HepG2 (cell line): ENCODE data around the gene EFHD2. TPM values are rescaled to one million over a fixed set of nuclear protein-coding genes. Genes with fewer than 3 reads are reported as not detected.
A peak's percentile ranks its signal among the peaks of the same experiment; 100 is the strongest.

Experiments used
- CHD4 ChIP-seq: fragments of 200-600 bp; sonication (generic); IDR thresholded peaks from 2 replicates; pipeline ENCODE4 v1.7.0; 2017; ENCODE audit warnings: mild to moderate bottlenecking, low read length, borderline replicate concordance
- KDM5B ChIP-seq: sonication (generic); formaldehyde crosslinking; IDR thresholded peaks from 2 replicates; pipeline ENCODE4 v1.4.0; 2020; ENCODE audit warnings: missing genetic modification reagents, mild to moderate bottlenecking, borderline replicate concordance
- LCORL ChIP-seq, 2 experiments: fragments of 450-650 bp in 1 of 2; sonication (generic) in 1 of 2; formaldehyde crosslinking in 1 of 2; IDR thresholded peaks; 2 replicates each; pipeline versions ENCODE4 v1.5.0 to v1.6.1; 2017 to 2020; ENCODE audit warnings: antibody characterized with exemption in 1 of 2, missing genetic modification reagents in 1 of 2
- MAZ ChIP-seq, 2 experiments: sonication (generic) in 1 of 2; formaldehyde crosslinking in 1 of 2; IDR thresholded peaks; 2 replicates each; pipeline versions ENCODE4 v1.5.0 to v1.6.1; 2012 to 2020; ENCODE audit warnings: low read depth in 2 of 2, mild to moderate bottlenecking in 2 of 2, borderline replicate concordance in 1 of 2, improper control_type of control experiment in 1 of 2, low read length in 1 of 2, missing genetic modification reagents in 1 of 2, moderate library complexity in 1 of 2
- NFYC ChIP-seq: IDR thresholded peaks from 2 replicates; pipeline ENCODE4 v1.6.1; 2016; ENCODE audit warnings: missing genetic modification reagents, missing compliant biosample characterization
- NR2F1 ChIP-seq, 2 experiments: fragments of 450-650 bp in 1 of 2; formaldehyde crosslinking in 1 of 2; IDR thresholded peaks; 2 replicates each; pipeline versions ENCODE4 v1.5.0 to v1.6.1; 2016 to 2020; ENCODE audit warnings: mild to moderate bottlenecking in 1 of 2, missing compliant biosample characterization in 1 of 2, missing genetic modification reagents in 1 of 2, moderate library complexity in 1 of 2
- RFX1 ChIP-seq: fragments of 450-650 bp; IDR thresholded peaks from 2 replicates; pipeline ENCODE4 v1.6.1; 2017
- SETDB1 ChIP-seq: sonication (generic); formaldehyde crosslinking; IDR thresholded peaks from 2 replicates; pipeline ENCODE4 v1.5.1; 2020; ENCODE audit warnings: missing genetic modification reagents, mild to moderate bottlenecking, borderline replicate concordance
- SMAD9 ChIP-seq: sonication (generic); formaldehyde crosslinking; IDR thresholded peaks from 2 replicates; pipeline ENCODE4 v1.5.1; 2020; ENCODE audit warnings: mild to moderate bottlenecking, missing genetic modification reagents
- SNAI1 ChIP-seq: sonication (generic); formaldehyde crosslinking; IDR thresholded peaks from 2 replicates; pipeline ENCODE4 v1.5.0; 2020; ENCODE audit warnings: mild to moderate bottlenecking, missing genetic modification reagents, borderline replicate concordance
- SRY ChIP-seq: sonication (generic); formaldehyde crosslinking; IDR thresholded peaks from 2 replicates; pipeline ENCODE4 v1.8.0; 2022; ENCODE audit warnings: mild to moderate bottlenecking, missing genetic modification reagents
- TERF1 ChIP-seq: sonication (generic); formaldehyde crosslinking; IDR thresholded peaks from 2 replicates; pipeline ENCODE4 v1.8.0; 2022; ENCODE audit warnings: mild to moderate bottlenecking, missing genetic modification reagents, moderate library complexity
- TSC22D2 ChIP-seq: sonication (generic); formaldehyde crosslinking; IDR thresholded peaks from 2 replicates; pipeline ENCODE4 v1.5.1; 2020; ENCODE audit warnings: missing genetic modification reagents, mild to moderate bottlenecking, borderline replicate concordance
- UBTF ChIP-seq: sonication (generic); formaldehyde crosslinking; IDR thresholded peaks from 2 replicates; pipeline ENCODE4 v1.4.0; 2020; ENCODE audit warnings: mild to moderate bottlenecking, missing genetic modification reagents
- ZFY ChIP-seq: sonication (generic); formaldehyde crosslinking; IDR thresholded peaks from 2 replicates; pipeline ENCODE4 v1.4.0; 2020; ENCODE audit warnings: missing genetic modification reagents
- ZNF343 ChIP-seq: sonication (generic); formaldehyde crosslinking; IDR thresholded peaks from 2 replicates; pipeline ENCODE4 v1.4.0; 2020; ENCODE audit warnings: mild to moderate bottlenecking, missing genetic modification reagents
- ZNF414 ChIP-seq: sonication (generic); formaldehyde crosslinking; IDR thresholded peaks from 2 replicates; pipeline ENCODE4 v1.5.0; 2020; ENCODE audit warnings: missing genetic modification reagents
- ZNF549 ChIP-seq: sonication (generic); formaldehyde crosslinking; IDR thresholded peaks from 2 replicates; pipeline ENCODE4 v1.5.0; 2020; ENCODE audit warnings: missing genetic modification reagents
- ZNF619 ChIP-seq: sonication (generic); formaldehyde crosslinking; IDR thresholded peaks from 2 replicates; pipeline ENCODE4 v1.4.0; 2020; ENCODE audit warnings: mild to moderate bottlenecking, missing genetic modification reagents
- ZNF720 ChIP-seq: sonication (generic); formaldehyde crosslinking; IDR thresholded peaks from 2 replicates; pipeline ENCODE4 v1.4.0; 2020; ENCODE audit warnings: missing genetic modification reagents
- polyA plus RNA-seq, 8 experiments: library from polyadenylated mRNA; depleted of rRNA in 3 of 8; stranded (reverse) in 7 of 8; unstranded in 1 of 8; fragments of >200 nt; fragmentation: Illumina TruSeq in 4 of 8; extraction: Trizol in 4 of 8; gene quantifications; 2 replicates each; pipeline versions ENCODE4 v1.2.1 to v1.2.3, GENCODE V29; 2011 to 2016; ENCODE audit warnings: low read depth in 4 of 8, missing spikeins in 1 of 8, mixed read lengths in 1 of 8; ENCODE audit not compliant: insufficient read depth in 1 of 8
- total RNA-seq, 5 experiments: library from RNA; depleted of rRNA; stranded (reverse); fragments of >200 nt; fragmentation: Illumina TruSeq; extraction: Trizol; gene quantifications; 2 replicates each; pipeline ENCODE4 v1.2.3, GENCODE V29; 2016; ENCODE audit warnings: low read depth in 1 of 5
- TF ChIP-seq, protein P1 (sequence below): IDR thresholded peaks from 2 replicates; pipeline ENCODE4 v1.6.1; 2016; ENCODE audit warnings: missing genetic modification reagents, missing compliant biosample characterization
- TF ChIP-seq, protein P2 (sequence below): sonication (generic); formaldehyde crosslinking; IDR thresholded peaks from 2 replicates; pipeline ENCODE4 v1.5.0; 2020; ENCODE audit warnings: mild to moderate bottlenecking, missing genetic modification reagents

Gene EFHD2
- total and polyA plus RNA-seq, 2 of the 13 experiments (the other 11 are each of a cell fraction or from before 2014, with no cell fraction given): 9.4 to 12.7 TPM

GRCh38 chr1:15370781-15371520, 38.7 kb upstream of the EFHD2 start (continued):
- TF ChIP-seq ZNF414 (no peak), ZNF549 (CRISPR knock-in tag) (no peak), SMAD9 (CRISPR knock-in tag) (no peak), CHD4 (no peak), LCORL (IDR thresholded peaks at IDR 0.05) (no peak), LCORL (CRISPR knock-in tag; IDR thresholded peaks at IDR 0.05) (no peak; the same call in none of the 2 replicates), MAZ (IDR thresholded peaks at IDR 0.05; ENCODE audit: borderline replicate concordance, low read depth, low read length) (no peak), MAZ (CRISPR knock-in tag; IDR thresholded peaks at IDR 0.05; ENCODE audit: low read depth) (0 out of 2 replicates have a peak, but pooled peaks have one; percentile 18), ZNF720 (CRISPR knock-in tag) (no peak), SNAI1 (peak; percentile 32; the same call in 1 of the 2 replicates), ZNF619 (CRISPR knock-in tag) (no peak), TSC22D2 (no peak), TERF1 (CRISPR knock-in tag) (no peak), NR2F1 (CRISPR knock-in tag; IDR thresholded peaks at IDR 0.05) (no peak), KDM5B (peak; percentile 36; the same call in 1 of the 2 replicates), RFX1 (peak; percentile 86), SETDB1 (CRISPR knock-in tag) (no peak), ZFY (CRISPR knock-in tag) (no peak; the same call in 1 of the 2 replicates), ZNF343 (0 out of 2 replicates have a peak, but pooled peaks have one; percentile 39), NFYC (CRISPR knock-in tag) (no peak), SRY (CRISPR knock-in tag) (no peak), UBTF (CRISPR knock-in tag) (no peak)
- TF ChIP-seq, protein P1, sequence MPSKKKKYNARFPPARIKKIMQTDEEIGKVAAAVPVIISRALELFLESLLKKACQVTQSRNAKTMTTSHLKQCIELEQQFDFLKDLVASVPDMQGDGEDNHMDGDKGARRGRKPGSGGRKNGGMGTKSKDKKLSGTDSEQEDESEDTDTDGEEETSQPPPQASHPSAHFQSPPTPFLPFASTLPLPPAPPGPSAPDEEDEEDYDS (CRISPR knock-in tag): 0 out of 2 replicates have a peak, but pooled peaks have one; percentile 20
- TF ChIP-seq, protein P2, sequence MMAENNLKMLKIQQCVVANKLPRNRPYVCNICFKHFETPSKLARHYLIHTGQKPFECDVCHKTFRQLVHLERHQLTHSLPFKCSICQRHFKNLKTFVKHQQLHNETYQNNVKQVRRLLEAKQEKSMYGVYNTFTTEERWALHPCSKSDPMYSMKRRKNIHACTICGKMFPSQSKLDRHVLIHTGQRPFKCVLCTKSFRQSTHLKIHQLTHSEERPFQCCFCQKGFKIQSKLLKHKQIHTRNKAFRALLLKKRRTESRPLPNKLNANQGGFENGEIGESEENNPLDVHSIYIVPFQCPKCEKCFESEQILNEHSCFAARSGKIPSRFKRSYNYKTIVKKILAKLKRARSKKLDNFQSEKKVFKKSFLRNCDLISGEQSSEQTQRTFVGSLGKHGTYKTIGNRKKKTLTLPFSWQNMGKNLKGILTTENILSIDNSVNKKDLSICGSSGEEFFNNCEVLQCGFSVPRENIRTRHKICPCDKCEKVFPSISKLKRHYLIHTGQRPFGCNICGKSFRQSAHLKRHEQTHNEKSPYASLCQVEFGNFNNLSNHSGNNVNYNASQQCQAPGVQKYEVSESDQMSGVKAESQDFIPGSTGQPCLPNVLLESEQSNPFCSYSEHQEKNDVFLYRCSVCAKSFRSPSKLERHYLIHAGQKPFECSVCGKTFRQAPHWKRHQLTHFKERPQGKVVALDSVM (CRISPR knock-in tag): no peak
